GM19240 (cell line): ENCODE measurements around the gene C19orf73.
A peak's percentile ranks its signal among the peaks of the same experiment; 100 is the strongest.
"Not testable (repeated sequence)": the region's sequence is repeated elsewhere in the genome, so short reads cannot be mapped to it uniquely, and the experiment has no call there.

ENCODE experiments used
- DNase-seq: peaks from one replicate; pipeline ENCODE4 v3.0.0; 2011; ENCODE audit warnings: low spot score; ENCODE audit not compliant: insufficient read length

Gene C19orf73

DNA sequence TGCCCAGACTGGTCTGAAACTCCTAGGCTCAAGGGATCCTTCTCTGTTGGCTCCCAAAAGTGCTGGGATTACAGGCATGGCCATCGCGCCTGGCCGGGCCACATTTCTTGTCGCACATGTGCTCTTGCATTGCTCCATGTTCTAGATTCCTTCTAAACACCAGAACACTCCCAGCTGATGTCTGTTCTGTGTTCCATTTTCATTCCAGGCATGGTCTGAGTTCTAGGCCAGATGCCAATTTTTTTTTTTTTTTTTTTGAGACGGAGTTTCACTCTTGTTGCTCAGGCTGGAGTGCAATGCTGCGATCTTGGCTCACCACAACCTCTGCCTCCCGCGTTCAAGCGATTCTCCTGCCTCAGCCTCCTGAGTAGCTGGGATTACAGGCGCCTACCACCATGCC, 2.9 kb upstream of the C19orf73 start:
- DNase-seq, result not testable (repeated sequence)

DNA sequence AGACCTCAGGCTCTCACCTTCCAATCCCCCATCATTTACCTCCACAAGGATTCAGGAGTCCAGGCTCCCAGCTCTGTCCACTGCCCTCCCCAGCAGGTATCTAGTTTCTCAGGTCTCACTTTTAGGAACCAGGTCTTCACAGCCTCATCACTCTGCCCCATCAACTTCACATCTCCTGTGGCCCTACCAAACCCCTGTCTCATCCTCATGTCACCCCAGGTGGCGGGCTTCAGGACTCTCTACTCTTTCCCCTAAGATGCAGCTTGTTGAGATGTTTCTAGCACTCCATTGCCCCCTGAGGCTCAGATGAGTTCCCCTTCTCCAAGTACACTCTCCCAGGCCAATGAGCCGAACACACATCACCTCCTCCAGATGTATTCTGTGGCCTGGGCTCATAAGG, 1.9 kb upstream of the C19orf73 start:
- no peak for DNase-seq

DNA sequence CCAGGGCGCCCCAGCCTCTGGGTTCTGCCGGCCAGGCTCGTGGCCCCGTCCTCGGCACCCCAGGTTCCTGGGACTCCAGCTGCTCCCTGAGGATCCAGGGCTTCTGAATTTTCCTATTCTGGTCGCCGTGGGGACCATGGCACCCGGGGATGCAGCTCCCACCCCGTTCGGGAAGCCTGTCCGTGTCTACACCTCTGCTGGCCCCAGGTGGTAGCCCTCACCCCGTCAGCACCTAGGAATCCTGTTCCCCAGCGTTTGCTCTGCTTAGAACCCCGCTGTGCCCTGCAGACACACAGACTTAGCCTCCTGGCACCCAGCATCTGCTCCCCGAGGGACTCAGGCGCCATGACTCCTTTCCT, 1.4 kb upstream of the C19orf73 start:
- no peak for DNase-seq

DNA sequence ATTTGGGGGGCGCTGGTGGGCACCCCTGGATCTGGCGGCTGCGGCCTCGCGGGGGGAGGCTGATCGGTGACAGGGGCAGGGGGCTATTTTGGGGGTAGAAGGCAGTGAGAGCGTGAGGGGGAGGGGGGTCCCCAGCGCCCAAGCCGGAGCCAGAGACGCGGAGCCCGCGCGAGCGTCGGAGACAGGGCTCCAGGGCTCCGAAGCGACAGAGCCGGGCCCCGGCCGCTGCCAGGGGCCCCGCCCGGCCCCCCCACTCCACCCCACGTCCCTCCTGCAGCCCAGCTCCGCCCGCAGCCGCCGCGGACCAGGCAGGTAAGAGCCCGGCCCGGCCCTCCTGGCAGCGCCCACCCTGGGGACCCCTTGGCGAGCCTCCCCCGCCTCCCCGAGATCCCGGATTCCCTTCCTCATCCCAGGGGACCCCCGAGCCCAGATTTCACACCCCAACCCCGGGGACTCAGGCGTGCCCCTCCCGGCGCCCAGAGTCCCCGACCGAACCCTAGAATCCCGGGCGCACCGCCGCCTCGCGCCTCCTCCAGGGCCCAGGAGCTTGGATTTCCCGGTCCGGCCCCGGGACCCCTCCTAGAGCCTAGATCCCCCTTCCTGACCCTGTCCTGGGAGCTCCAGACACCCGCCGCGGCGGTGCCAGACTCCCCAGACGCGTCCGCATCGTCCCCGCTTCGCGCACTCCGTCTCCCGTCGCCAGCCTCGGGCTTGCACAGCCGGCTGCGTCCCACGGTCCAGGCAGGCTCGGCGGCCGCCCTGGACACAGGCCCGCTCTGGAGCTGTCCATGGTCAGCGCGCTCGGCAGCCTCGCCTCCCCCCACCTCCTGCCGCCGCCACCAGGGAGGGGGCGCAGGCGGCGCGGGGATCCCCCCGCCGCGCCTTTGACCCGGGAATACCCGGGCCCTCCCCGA, 725 bp upstream of the C19orf73 start, which contains the start of gene PPFIA3:
Gene PPFIA3 (plus strand): TSS at position 134 of the 914 bp plus-strand sequence. CDS start 8,330 bp downstream, outside the sequence.
- no peak for DNase-seq

DNA sequence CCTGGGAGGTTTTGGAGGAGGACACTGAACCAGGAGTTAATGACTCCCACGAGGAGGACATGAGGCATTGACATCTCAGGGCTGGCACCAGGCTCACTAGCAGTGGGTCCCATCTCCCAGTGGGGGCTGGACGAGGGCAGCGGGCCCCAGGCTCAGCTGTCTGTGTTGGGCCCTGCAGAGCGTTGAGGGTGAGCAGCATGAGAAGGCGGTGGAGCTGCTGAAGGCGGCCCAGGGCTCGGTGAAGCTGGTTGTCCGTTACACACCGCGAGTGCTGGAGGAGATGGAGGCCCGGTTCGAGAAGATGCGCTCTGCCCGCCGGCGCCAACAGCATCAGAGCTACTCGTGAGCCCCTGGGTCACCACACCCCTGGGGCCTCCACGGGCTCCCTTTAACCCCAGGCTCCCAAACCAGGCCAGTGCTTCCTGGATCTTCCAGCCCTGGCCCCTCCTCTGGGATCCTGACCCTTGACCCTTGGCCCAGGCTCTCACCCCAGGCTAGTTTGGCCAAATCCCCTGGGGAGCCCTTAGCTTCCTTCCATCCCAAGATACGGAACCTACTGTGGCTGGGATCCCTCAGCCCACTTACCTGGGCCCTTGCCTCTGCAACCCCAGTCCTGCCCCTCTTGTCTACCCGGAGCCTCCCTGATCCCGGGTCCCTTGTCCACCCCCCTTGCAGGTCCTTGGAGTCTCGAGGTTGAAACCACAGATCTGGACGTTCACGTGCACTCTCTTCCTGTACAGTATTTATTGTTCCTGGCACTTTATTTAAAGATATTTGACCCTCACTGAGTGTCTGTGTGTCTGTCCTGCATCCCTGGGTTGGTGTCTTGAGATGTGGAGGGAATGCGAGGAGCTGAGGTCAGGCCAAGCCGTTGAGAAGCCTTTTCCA, 1.0 kb downstream of the C19orf73 start:
- DNase-seq, result no peak

DNA sequence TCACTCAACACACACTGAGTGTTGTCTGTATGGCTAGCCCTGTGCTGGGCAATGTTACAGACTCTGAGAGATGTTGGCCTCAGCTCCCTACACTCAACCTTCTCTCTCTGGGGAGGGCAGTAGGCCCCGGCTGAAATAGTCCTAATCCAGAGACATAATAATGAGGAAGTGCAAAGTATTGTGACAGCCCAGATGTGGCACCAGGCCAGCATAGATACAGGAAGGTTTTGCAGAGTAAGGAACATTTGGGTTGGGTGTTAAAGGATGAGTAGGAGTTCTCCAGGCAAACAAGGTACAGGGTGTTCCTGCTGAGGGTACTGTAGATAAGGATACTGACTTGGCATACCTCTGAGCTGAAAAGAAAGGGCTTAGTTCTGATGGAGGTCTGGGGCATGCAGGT, 2.4 kb downstream of the C19orf73 start:
- DNase-seq, result no peak

DNA sequence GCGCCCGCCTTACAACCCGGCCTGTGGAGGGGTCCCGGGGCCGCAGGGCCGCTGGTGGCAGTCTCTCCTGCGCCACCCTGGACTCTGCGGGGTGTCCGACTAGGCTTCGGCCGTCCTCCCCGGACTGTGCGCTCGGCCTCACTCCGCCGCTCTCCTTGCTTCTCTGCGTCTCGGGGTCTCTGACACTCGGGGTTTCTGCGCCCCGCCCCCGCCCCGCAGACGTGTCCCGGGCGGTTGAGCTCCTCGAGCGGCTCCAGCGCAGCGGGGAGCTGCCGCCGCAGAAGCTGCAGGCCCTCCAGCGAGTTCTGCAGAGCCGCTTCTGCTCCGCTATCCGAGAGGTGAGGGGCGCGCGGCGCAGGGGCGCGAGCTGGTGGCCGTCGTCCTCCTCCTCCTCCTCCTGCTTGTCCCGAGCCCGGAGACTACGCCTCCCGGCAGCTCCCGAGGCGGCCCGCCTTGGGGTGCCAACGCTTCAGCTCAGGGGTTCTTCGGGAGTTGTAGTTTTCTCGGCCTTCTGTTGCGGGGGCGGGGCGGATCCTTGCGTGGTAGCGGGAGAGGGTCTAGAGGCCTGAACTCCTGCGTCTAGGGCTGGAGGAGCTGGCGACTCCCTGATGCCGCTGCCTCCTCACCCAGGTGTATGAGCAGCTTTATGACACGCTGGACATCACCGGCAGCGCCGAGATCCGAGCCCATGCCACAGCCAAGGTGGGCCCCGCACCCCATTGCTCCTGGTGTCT, 4.1 kb downstream of the C19orf73 start:
- DNase-seq, result no peak

DNA sequence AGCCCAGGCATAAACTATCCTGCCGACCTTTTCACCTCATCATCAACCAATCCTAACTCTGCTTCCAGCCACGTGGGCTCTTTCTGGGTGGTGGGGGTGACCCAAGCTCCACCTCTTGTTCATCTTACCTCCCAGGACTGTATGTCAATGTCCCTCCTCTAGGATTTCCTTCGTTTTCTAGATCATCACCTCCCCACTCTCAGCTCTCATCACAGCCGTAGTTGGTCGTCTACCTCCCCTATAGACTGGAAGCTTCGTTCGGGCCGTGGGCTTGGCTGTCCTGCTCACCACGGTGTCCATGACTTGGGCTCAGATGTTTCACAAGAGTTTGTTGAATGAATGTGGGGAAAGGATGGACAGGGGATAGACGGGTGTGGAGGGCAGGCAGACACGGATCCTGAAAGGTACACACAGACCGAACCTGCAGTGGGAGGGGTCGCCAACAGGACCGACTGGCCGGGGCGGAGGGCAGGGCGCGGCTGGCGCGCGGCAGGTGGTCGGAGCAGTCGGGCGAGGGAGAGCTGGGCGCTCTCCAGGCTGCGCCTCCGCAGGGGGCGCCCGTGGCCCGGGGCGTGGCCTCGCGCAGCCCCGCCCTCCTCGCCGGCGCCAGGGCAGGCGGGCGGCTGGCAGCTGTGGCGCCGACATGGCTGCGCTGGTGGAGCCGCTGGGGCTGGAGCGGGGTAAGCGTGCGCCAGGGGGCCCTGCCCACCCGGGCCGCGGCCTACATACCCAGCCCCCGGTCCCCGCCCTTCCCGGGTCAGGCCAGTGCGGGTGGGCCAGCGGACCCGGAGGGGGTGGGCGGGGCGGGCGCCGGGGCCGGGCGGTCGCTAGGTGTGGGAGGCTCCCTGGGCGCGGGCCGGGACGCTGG, 4.9 kb downstream of the C19orf73 start, which contains the start of gene LIN7B:
Gene LIN7B (plus strand): TSS at position 609 of the 868 bp plus-strand sequence. CDS start 35 bp downstream, at position 644.
- peak; percentile 94 for DNase-seq

DNA sequence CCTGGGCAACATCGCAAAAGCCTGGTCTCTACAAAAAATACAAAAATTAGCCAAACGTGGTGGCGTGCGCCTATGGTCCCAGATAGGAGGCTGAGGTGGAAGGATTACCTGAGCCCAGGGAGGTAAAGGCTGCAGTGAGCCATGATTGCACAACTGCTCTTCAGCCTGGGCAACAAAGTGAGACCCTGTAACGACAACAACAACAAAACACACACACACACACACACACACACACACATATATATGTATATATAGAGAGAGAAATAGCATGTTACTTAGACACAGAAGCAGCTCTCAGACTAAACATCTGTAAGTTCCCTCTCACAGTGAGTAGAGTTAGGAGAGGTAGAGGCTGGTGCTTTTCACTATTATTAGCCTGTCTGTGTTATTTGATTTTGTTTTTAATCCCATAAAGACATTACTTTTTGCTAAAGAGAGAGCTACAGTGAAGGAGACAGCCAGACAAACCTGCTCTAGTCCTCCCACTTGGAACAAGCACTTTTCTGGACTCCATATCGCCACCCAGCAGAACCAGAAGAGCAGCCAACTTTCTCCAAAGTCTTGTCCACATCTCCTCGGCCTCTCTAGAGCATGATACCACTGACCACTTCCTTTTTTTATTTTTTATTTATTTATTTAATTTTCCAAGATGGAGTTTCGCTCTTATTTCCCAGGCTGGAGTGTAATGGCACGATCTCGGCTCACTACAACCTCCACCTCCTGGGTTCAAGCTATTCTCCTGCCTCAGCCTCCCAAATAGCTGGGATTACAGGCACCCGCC, 7.5 kb downstream of the C19orf73 start:
- no peak for DNase-seq

DNA sequence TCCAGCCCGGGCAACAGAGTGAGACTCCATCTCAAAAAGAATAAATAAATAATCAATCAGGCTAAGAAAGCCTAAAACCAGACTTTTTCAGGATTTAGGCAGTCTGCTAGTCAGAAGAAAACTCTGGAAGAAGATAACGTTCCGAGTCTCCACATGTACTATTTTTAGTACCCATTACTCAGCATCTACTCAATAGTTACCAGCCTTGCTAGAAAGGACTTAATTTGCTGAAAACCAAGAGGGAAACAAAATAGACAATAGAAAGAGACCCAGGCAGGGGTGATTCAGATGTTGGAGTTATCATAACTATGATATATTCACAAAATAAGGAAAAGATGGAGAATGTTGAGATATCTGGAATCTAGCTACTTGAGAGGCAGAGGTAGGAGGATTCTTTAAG, 8.4 kb downstream of the C19orf73 start:
- DNase-seq, result no peak

DNA sequence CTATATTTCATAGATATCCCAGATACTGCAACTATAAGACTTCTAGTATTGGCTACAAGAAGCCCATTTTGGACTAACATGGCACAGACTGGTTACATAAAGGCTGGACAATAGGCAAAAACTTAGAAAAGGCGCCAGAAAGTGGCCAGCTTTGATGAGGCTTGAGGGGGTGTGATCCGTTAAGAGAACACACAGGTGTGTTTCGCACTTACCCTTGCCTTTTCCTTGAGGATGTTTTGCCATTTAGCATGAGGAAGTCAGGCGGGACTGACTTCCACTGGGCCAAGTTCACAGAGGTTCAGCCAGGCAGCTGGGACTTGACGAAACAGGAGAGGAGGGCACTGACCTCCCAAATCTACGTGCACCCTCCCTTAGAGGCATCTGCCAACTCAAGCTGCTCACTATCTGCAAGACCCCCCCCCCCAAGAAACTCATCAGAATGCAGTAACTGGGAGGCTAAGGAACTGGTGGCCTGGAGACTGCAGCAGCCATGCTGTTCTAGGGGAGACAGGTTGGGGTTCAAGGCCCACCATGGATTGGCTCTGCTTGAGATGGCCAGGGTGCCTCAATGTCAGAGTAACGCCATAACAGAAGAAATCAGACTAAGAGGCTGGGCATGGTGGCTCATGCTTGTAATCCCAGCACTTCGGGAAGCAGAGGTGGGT, 9.2 kb downstream of the C19orf73 start:
- DNase-seq, result no peak

DNA sequence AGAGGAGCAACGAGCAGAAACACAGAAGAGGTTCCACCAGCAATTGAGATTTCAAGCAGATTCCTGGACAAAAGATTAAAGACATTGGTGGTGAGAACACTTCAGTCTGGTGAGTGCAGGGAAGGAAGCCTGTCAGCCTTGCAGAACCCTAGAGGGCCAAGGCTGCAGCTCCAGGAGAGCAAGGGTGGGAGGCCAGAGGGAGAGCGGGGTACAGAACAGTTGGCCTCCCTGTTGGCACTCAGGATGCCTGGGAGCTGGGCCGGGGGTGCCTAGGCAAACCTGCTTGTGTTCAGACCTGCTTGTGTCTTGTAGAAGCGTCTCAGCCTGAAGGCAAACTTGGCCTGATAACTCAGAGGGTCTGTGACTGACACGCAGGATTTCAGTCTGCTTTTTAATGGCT, 9.9 kb downstream of the C19orf73 start:
- no peak for DNase-seq

DNA sequence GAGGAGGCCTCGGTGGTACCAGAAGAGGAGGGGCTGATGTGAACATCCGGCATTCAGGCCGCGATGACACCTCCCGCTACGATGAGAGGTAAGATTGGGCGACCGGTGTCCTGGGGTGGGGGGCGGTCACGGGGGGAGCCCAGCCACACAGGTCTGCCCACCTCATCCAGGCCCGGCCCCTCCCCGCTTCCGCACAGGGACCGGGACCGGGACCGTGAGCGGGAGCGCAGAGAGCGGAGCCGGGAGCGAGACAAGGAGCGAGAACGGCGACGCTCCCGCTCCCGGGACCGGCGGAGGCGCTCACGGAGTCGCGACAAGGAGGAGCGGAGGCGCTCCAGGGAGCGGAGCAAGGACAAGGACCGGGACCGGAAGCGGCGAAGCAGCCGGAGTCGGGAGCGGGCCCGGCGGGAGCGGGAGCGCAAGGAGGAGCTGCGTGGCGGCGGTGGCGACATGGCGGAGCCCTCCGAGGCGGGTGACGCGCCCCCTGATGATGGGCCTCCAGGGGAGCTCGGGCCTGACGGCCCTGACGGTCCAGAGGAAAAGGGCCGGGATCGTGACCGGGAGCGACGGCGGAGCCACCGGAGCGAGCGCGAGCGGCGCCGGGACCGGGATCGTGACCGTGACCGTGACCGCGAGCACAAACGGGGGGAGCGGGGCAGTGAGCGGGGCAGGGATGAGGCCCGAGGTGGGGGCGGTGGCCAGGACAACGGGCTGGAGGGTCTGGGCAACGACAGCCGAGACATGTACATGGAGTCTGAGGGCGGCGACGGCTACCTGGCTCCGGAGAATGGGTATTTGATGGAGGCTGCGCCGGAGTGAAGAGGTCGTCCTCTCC, 11.1 kb downstream of the C19orf73 start:
- no peak for DNase-seq

DNA sequence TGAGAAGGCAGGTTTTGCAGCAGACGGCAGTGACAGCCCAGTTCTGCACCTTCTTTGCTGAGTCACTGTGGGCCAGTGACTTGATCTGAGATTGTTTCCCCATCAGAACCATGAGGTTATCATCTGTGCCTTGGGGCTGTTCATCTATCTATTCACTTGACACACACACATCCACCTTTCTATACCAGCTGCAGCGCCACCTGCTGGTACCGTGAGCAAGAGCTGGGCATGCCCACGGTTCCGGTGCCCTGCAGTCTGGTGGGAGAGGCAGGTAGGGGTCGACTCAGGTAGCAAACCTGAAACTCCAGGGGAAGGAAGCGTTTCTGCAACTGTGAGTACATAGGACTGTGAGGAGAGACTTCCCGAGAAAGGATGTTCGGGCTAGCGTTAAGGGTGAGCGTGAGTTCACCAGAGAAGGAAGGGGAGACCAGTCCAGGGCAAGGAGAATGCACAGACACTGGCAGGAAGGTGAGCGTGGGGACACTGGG, 12.3 kb downstream of the C19orf73 start:
- DNase-seq, result no peak

DNA sequence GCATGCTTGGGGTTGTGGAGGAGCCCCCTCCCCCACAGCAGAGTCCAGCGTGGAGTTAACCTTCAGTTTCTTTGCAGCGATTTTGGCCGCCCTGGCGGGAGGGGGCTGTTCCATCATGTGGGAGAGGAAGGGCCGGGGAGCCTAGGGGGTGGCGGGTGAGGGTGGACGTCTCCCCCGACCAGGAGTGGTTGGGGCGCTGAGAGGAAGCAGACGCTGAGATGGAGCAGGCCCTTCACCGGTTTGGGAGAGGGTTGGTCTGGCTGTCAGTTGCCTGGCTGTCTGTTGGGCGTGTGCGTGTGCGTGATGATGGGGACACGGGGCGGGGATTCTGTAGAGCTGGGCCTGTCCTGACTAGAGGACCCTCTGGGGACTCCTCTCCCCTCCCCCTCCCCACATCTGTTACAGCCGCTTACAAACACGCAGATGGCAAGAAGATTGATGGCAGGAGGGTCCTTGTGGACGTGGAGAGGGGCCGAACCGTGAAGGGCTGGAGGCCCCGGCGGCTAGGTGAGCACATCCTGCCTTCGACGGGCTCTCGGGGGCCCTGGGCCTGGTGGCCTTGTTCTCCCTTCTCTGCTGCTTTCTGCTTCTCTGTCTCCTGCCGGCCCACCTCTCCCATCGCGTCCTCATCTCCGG, 14.6 kb downstream of the C19orf73 start:
- DNase-seq, result no peak

DNA sequence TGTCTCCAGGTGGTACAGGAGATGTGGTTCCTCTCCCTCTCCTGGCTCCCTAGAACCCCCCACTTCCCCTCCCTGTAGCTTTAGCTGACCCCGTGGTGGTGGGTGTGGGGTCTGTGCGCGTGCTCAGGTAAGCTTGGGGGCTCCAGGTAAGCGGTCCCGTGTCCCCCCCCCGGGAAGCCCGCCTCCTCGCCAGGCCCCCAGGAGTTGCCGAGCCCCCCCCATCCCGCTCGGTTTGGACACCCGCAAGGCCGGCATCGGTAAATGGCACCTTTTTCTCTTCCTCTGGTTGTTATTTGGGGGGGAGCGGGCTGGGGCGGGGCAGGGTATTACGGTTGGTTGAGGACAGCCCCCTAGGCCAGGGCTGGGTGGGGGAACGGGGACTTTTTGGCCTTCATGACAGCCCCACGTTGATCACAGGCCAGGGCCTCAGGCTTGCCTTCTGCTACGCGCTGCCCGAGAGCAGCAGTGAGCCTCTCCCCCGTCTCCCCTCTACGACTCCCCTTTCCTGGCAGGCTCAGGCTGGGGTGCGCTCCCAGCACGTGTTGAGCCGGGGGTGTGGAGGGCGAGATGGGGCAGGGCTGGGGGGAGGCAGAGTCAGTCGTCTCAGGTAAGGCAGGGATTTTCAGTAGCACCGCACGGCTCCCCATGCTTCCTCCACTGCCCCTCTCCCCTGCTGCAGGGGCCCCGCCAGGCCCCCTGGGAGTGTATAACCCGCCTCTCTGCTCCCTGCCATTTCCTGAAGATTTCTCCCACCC, 15.4 kb downstream of the C19orf73 start:
- DNase-seq, result no peak

DNA sequence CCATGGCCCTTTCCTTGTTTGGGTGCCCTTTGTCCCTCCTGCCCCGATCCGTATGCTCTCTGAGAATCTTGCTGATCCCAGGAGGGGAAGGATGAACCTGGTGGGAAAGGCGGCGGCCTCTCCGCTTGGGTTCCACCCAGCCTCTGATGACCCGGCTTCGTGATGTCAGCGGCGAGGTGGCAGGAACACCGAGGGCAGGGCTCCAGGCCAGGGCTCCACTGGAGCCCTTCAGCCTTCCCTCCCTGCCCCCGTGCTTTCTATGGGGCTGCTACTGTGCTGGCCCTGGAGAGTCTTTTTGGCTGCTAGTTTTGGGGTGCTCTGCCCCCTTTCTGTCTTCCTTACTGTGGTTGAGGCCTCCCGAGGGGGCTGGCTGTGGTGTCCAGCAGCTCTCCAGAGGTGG, 16.6 kb downstream of the C19orf73 start:
- no peak for DNase-seq
